ENCODE data around the gene GAL3ST1.
"Not testable (repeated sequence)": the region's sequence is repeated elsewhere in the genome, so short reads cannot be mapped to it uniquely, and the experiment has no call there.

The GAL3ST1 gene

DNA sequence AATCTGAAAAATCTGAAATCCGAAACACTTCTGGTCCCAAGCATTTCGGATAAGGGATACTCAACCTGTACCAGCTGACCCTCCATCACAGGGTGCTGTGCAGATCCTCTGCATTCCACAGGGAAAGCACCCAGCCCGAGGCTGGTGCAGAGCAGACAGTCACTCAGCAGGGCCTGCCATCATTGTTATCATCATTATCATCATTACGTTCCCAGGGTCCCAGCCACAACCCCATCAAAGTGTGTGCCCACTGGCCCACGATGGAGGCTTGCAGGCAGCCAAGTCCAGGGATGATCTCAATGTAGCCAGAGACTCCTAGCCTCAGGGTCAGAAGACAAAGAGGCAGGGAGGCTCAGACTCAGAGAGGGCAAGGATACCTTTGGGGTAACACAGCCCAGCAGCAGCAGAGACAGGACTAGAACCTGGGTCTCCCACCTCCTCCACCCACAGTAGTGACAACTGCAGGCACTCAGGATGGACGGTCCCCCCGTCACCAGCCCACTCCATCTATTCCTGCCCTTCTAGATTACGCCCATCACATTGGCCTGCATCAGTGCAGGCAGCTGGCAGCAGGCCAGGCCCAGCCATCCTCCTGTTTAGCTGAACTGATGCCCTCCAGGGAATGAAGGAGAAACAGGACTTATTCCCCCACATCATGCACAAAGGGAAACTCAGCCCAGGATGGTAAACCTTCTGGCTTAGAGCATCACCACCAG is 10.3 kb downstream of the GAL3ST1 start:
- DNase-seq, result no peak

GRCh38 chr22:30562366-30562765 is 12.1 kb downstream of the GAL3ST1 start:
- DNase-seq, result no peak

DNA sequence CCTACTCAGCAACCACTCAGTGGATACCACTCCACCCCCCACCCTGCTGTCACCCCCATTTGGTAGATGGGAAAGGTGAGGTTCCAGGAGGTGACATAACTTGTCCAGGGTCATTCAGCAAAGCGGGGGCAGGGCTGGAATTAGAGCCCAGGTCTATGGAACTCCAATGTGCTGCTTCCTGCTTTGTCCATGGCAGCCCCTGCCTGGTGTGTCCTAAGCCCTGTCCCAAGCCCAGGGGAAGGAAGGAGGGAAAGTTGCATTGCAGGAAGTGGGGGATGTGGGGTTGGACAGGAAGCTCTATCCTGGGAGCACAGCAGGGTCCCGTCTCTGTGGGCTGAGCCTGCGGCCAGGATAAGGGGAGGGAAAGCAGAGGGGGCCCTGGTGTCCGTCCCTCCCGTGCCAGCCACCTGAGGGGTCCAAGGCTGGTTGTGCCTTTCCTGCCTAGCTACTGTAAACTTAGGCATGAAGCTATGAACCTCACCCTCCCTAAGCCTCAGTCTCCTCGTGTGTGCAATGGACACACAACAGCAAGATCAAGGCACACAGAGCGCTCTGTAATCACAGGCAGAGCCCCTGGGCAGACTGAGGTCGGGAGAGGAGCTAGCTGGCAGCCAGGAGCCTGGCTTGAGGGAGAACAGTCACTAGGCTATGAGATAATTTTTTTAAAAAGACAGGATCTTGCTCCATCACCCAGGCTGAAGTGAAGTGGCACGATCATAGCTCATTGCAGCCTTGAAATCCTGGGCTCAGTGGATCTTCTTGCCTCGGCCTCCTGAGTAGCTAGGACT is 12.9 kb downstream of the GAL3ST1 start:
- DNase-seq, result no peak

DNA sequence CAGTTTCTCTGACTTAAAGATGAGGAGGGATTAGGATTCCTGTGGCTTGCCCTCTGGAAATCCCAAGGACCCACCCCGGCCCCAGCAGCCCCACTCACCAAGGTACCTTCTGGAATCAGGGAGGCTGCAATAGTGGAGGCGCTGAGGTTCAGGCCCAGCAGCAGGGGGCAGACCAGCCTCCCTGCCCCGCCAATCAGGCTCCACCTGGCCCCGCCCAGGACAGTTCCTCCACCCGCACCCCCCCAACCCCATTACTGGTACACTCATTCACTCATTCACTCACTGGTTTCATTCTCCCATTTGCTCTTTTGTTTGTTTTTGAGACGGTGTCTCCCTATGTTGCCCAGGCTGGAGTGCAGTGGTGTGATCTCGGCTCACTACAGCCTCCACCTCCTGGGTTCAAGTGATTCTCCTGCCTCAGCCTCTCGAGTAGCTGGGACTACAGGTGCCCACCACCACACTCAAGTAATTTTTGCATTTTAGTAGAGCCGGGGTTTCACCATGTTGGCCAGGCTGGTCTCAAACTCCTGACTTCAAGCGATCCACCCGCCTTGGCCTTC is 13.7 kb downstream of the GAL3ST1 start:
- not testable (repeated sequence) for DNase-seq

DNA sequence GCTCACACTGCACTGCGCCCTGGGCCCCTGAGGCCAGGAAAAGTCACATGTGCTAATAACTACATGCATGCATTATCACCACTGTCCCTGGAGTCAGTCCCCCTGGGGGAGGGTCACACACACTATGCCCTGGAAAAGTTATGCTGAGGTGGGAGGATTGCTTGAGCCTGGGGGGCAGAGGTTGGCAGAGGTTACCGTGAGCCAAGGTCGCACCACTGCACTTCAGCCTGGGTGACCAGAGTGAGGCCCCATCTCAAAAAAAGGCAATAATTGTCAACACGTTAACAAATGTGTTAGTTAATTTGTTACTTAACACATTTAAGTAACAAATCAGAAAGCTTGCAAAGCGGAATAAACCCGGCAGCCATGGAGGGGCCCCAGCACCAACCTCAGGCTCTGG is 14.6 kb downstream of the GAL3ST1 start:
- no peak for DNase-seq

- no peak for DNase-seq
Measured at GRCh38 chr22:30557243-30557642, 17.2 kb downstream of the GAL3ST1 start.

- DNase-seq, result no peak
Measured at GRCh38 chr22:30556388-30556787, 18.1 kb downstream of the GAL3ST1 start.

DNA sequence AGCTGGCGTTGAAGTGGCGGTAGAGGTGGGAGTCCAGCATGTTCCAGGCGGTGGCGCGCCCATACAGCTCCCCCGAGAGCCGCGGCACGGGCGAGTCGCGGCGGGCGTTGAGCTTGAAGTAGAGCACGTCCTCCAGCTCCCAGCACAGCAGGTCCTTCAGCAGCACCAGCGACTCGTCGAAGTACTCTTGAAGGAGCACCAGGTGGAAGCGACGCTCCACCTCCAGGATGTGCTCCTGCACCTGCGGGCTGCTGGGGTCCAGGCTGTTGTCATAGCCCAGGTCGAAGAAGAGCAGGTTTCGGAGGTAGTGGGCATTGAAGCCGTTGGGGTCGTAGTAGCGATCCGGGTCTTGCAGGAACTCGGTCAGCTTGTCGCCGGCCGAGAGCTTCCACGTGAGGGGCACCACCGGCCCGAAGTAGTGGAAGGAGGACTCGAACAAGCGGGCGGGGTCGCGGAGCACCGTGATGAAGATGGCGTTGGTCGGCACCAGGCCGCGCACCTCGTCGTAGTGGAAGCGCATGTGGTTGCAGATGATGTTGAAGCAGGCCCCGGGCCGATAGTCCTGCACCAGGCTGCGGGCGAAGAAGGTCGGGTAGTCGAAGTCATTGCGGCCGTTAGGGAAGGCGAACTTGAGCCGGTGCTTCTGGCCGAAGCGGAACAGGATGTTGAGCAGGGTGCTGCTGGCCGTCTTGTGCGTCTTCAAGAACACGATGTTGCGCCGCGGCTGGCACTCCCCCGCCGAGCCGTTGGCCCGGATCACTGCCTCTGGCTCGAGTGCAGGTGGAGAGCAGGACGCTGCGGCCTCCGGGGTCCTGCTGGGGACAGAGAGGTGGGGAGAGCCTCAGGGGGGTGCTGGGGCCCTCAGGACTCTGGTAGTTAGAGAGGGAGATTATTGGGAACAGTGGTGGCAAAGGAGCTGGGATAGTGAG is 18.9 kb downstream of the GAL3ST1 start:
- no peak for DNase-seq

DNA sequence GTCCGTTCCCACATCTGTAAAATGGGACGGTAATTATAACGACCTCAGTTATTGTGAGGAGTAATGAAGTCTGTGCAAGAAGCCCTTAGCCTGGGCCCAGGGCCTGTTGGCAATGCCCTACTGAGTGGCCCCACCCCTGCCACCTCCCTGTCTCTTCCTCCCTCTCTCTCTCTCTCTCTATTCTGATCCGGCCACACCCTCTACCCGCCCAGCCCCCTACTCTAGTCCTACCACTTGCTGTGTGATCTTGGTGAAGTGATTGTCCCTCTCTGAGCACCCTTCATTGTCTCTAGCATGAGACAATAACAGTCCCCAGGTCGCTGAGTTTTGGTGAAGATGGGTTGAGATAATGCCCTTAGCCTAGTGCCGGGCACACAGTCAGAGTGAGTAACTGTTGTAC is 20.5 kb downstream of the GAL3ST1 start:
- no peak for DNase-seq

DNA sequence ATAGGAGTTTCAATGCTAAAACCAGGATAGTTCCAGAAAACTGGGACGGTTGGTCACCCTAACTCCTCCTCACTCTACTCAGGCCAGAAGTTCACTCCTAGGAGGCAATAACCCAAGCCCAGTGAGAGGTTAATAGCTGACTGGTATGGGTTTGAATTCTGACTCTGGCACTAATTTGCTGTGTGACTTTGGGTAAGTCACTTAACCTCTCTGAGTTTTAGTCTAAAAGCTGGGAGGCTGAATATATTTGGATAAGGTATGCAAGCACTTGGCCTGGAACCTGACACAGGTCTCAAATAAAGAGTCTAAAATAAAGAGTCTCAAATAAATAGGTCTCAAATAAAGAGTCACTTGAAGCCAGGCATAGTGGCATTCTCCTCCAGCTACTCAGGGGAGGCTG is 21.7 kb downstream of the GAL3ST1 start:
- no peak for DNase-seq

GRCh38 chr22:30551813-30552212 is 22.7 kb downstream of the GAL3ST1 start:
- DNase-seq, result not testable (repeated sequence)

DNA sequence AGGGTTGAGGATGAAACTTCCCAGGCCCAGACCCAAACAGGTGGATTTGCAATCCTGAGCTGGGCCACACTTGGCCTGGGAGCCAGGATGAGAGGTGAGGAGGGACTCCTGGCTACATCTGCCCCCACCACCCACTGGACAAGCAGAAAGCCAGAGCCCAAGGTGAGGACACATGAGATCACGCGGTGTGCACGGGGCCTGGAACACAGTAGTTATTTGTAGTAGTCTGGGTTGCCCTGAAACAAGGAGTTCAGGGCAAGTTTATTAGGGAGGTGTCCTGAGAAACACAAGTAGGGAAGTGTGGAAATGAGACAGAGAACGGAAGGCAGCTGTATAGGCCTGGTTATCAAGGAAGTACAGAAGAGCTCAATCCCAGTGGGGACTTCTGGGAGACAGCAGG is 27.3 kb downstream of the GAL3ST1 start:
- no peak for DNase-seq

DNA sequence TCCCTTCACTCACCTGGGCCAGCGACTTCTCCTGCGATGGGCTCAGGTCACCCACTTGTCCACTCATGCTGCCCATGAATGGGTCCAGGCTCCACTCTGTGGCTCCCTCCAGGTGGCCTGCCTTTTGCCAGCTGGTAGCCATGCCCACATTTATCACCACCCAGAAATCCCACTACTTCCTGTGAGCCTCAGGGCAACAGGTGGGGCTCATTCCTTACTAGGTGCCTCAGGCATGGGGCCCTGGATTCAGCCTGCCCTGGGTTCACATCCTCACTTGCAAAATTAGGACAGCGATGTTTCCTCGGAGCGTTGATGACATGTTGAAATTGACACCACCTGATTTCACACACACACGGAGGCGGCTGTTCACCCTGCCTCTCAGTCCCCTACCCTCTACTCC is 27.8 kb downstream of the GAL3ST1 start, which contains the start of gene SEC14L6:
TSS of gene SEC14L6 (minus strand) at position 126 of the 400 bp plus-strand sequence. CDS start at position 67, 59 bp downstream.
- DNase-seq, result no peak

DNA sequence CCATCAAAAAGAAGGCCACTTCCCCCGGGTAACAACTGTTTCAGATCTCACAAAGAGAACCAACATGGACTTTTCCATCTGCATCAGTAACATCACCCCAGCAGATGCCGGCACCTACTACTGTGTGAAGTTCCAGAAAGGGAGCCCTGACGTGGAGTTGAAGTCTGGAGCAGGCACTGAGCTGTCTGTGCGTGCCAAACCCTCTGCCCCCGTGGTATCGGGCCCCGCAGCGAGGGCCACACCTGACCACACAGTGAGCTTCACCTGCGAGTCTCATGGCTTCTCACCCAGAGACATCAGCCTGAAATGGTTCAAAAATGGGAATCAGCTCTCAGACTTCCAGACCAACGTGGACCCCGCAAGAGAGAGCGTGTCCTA is 31.7 kb downstream of the GAL3ST1 start:
- no peak for DNase-seq

GRCh38 chr22:30541961-30542810 is 32.3 kb downstream of the GAL3ST1 start:
- no peak for DNase-seq

- DNase-seq, result not testable (repeated sequence)
Measured at GRCh38 chr22:30541511-30541910, 33.0 kb downstream of the GAL3ST1 start.

DNA sequence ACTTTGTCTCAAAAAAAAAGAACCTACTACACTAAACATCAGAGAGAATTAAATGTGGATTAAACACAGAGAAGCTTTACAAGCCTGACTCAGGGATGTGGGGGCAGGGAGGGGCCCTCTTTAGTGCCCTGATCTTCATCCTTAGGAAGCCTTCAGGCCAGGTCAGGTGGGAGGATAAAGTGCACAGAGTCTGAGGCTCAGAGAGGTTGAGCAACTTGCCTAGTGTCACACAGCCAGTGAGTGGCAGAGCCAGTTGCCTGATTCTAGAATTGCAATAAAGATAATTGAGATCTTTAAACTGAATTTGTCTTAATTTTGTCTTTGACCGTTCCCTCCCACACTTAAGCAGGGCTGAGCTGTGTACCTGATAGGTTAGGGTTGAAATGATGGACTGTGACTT is 35.1 kb downstream of the GAL3ST1 start:
- no peak for DNase-seq

GRCh38 chr22:30538280-30538679 is 36.2 kb downstream of the GAL3ST1 start:
- no peak for DNase-seq

DNA sequence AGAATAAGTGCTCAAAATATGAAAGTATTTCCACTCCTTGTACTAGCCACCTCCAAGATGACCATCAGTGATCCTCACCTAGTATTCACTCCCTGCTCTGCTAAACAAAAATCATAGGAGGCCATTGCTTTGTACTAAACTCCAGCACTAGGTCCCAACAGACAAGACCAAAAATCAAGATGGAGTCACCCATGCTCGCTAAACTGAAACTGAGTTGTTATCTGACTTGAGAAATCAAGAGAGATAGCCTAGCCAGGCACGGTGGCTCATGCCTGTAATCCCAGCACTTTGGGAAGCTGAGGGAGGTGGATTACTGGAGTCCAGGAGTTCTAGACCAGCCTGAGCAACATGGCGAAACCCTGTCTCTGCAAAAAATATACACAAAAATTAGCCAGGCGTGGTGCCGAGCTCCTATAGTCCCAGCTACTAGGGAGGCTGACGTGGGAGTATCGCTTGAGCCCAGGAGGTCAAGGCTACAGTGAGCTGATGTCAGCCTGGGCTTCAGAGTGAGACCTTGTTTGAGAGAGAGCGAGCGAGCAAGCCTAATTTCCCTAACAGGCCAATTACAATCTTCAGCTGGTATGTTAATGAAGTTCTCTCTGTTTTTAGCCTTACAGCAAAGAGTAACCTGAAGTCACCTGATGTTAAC is 37.3 kb downstream of the GAL3ST1 start:
- no peak for DNase-seq

DNA sequence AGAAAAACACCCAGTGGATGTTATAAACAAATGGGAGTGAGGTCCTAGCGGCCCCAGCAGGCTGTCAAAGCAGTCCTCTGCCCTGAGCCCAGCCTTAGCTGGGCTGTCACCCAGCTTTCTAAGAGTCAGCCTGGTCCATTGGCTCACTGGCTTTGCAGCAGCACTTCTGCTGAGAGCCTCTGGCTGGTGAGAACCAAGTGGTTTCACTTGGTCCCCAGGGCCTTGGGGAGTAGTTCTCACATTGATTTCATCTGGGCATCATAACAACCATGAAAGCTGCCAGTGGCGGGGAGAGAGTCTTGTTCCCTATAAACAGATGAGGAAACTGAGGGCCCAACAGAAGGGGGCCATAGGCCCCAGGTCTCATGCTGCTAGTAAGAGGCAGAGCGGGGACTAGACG is 39.3 kb downstream of the GAL3ST1 start:
- no peak for DNase-seq

Measured in GDM1 (cell line).